OCI-LY3 (cell line): Measurements from ENCODE around the gene DISP2.

Source experiments
- H2AFZ ChIP-seq: fragments of 200-600, 300-600 bp; shearing (Covaris generic); 2 replicates; pipeline ENCODE4 v1.6.0; 2014; ENCODE audit warnings: antibody characterized with exemption, low read depth, low read length
- H3K27ac ChIP-seq: fragments of 200-600, 300-600 bp; sonication (generic); 2 replicates; pipeline ENCODE4 v1.5.1; 2014; ENCODE audit warnings: mild to moderate bottlenecking, low read length, moderate library complexity, mixed read lengths
- H3K27me3 ChIP-seq: fragments of 200-600, 300-600 bp; sonication (generic); 2 replicates; pipeline ENCODE4 v1.6.1; 2014; ENCODE audit warnings: low read depth, low read length, mixed read lengths
- H3K36me3 ChIP-seq: fragments of 200-600, 300-600 bp; sonication (generic); replicated peaks from 2 replicates; pipeline ENCODE3; 2014; ENCODE audit warnings: low read depth, low read length, mixed read lengths
- H3K4me1 ChIP-seq: fragments of 300-600, 200-600 bp; sonication (generic); 2 replicates; pipeline ENCODE4 v1.6.1; 2014; ENCODE audit warnings: low read length, mixed read lengths
- H3K4me2 ChIP-seq: fragments of 200-600, 300-600 bp; sonication (generic); 2 replicates; pipeline ENCODE4 v1.6.1; 2014; ENCODE audit warnings: low read length, mixed read lengths
- H3K4me3 ChIP-seq: fragments of 300-600, 200-600 bp; sonication (generic); 2 replicates; pipeline ENCODE4 v1.5.1; 2014; ENCODE audit warnings: antibody characterized with exemption, mild to moderate bottlenecking, low read length, moderate library complexity
- H3K79me2 ChIP-seq: fragments of 300-600, 200-600 bp; shearing (Covaris generic); 2 replicates; pipeline ENCODE4 v1.6.1; 2014; ENCODE audit warnings: mild to moderate bottlenecking, low read length, mixed read lengths
- H3K9ac ChIP-seq: fragments of 300-600, 200-600 bp; shearing (Covaris generic); 2 replicates; pipeline ENCODE4 v1.6.0; 2014; ENCODE audit warnings: mild to moderate bottlenecking, low read length, moderate library complexity
- H3K9me3 ChIP-seq: fragments of 200-600, 300-600 bp; shearing (Covaris generic); 2 replicates; pipeline ENCODE4 v1.6.1; 2014; ENCODE audit warnings: low read length, mixed read lengths; ENCODE audit not compliant: insufficient read depth
- H4K20me1 ChIP-seq: fragments of 200-600, 300-600 bp; sonication (generic); 2 replicates; pipeline ENCODE4 v1.6.1; 2016; ENCODE audit warnings: low read length, mixed read lengths; ENCODE audit not compliant: insufficient read depth
- CTCF ChIP-seq: fragments of 200-600, 300-600 bp; sonication (generic); IDR thresholded peaks from 2 replicates; pipeline ENCODE4 v1.5.1; 2014; ENCODE audit warnings: antibody characterized with exemption, low read length, low read depth
- EZH2phosphoT487 ChIP-seq: fragments of 200-600 bp; shearing (Covaris generic); IDR thresholded peaks from 2 replicates; pipeline ENCODE4 v1.6.1; 2018; ENCODE audit warnings: antibody characterized with exemption, mixed run types, low read depth

DISP2 gene

GRCh38 chr15:40340740-40341400 lies 17.1 kb upstream of the DISP2 start, which contains the start of gene CCDC9B:
CCDC9B (minus strand) TSS chr15:40340939; CDS start chr15:40340819, 120 bp downstream.
- TF ChIP-seq CTCF (no peak), EZH2phosphoT487 (no peak)
- no peak within 1 kb of the TSS for H2AFZ ChIP-seq
- H3K4me1 ChIP-seq, result peaks cover 15% of the 10 kb centered on the region
- H3K36me3 ChIP-seq, result no peaks in the 10 kb centered on the region
- no peak within 1 kb of the TSS for H3K9ac ChIP-seq
- H3K27ac ChIP-seq, result no peak within 1 kb of the TSS
- H3K27me3 ChIP-seq, result no peaks in the 10 kb centered on the region
- no peaks in the 10 kb centered on the region for H4K20me1 ChIP-seq
- H3K4me2 ChIP-seq, result no peak within 1 kb of the TSS
- no peaks in the 10 kb centered on the region for H3K9me3 ChIP-seq
- H3K4me3 ChIP-seq, result no peak within 1 kb of the TSS
- no peaks in the 10 kb centered on the region for H3K79me2 ChIP-seq

DNA sequence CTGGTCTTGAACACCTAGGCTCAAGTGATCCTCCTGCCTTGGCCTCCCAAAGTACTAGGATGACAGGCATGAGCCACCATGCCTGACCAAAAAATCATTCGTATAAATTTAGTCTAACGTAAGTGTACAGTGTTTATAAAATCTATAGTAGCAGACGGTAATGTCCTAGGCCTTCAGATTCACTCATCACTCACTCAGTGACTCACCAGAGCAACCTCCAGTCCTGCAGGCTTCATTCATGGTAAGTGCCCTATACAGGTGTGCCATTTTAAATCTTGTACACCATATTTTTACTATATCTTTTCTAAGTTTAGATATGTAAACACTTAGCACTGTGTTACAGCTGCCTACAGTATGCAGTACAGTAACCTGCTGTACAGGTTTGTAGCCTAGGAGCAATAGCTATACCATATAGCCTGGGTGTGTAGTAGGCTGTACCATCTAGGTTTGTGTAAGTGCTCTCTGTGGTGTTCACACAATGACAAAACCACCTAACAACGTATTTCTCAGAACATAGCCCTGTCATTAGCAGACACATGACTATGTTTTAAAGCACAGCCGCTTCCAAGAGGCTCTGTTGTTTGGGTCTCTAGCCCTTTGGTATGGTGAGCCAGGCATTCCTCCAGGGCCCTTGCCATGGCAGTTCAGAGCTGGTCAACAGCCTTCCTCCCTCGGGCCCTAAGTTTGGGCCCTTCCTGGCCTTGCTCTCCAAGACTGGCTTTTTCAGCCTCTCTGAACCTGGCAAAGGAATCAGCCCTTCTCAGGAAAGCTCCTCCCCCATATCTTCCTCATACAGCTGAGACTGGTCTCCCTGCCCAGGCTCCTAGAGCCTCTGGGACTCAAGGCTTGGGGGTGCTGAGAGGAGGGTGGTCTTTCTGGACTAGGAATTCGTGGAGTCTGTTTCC lies 15.4 kb upstream of the DISP2 start:
- peaks cover 3% of the 10 kb centered on the region for H3K4me1 ChIP-seq
- no peak overlapping the region for H3K4me3 ChIP-seq
- no peak overlapping the region for H3K4me2 ChIP-seq
- H3K27ac ChIP-seq, result no peak overlapping the region
- no peaks in the 10 kb centered on the region for H3K9me3 ChIP-seq
- H4K20me1 ChIP-seq, result no peaks in the 10 kb centered on the region
- TF ChIP-seq EZH2phosphoT487, result no peak
- TF ChIP-seq CTCF, result no peak
- H2AFZ ChIP-seq, result no peak overlapping the region
- H3K79me2 ChIP-seq, result no peaks in the 10 kb centered on the region
- H3K27me3 ChIP-seq, result no peaks in the 10 kb centered on the region
- no peak overlapping the region for H3K9ac ChIP-seq
- no peaks in the 10 kb centered on the region for H3K36me3 ChIP-seq

DNA sequence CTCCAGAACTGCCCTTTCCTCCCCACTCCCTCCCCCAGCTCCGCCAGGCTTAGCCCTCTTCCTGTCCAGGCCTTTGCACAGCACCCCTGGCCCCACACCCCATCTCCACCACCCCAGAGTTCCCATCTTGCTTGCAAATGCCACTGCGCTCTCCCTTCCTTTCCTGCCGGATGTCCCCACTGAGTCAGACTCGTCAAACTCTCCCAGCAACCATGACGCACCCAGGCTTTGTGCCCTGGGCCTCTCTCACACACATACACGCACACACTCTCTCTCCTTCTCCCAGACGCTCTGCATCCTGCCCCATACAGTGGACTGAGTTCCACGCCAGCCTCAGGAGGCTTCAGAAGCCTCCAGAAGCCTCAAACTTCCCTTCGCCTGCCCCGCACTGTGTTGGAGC lies 14.5 kb upstream of the DISP2 start:
- Histone ChIP-seq H3K4me1 (no peaks in the 10 kb centered on the region), H3K27me3 (no peaks in the 10 kb centered on the region), H3K36me3 (no peaks in the 10 kb centered on the region), H3K79me2 (no peaks in the 10 kb centered on the region), H3K9ac (no peak overlapping the region), H3K9me3 (no peaks in the 10 kb centered on the region), H3K4me2 (no peak overlapping the region), H3K27ac (no peak overlapping the region), H3K4me3 (no peak overlapping the region), H2AFZ (no peak overlapping the region), H4K20me1 (no peaks in the 10 kb centered on the region)
- TF ChIP-seq EZH2phosphoT487 (no peak), CTCF (no peak)

GRCh38 chr15:40344217-40344616 lies 13.8 kb upstream of the DISP2 start:
- H3K4me3 ChIP-seq, result no peak overlapping the region
- no peaks in the 10 kb centered on the region for H3K79me2 ChIP-seq
- no peak overlapping the region for H3K27ac ChIP-seq
- no peaks in the 10 kb centered on the region for H3K27me3 ChIP-seq
- no peaks in the 10 kb centered on the region for H3K4me1 ChIP-seq
- H3K4me2 ChIP-seq, result peak overlapping the region; percentile 40
- H2AFZ ChIP-seq, result no peak overlapping the region
- no peak for TF ChIP-seq EZH2phosphoT487
- TF ChIP-seq CTCF, result no peak
- H4K20me1 ChIP-seq, result no peaks in the 10 kb centered on the region
- H3K9ac ChIP-seq, result no peak overlapping the region
- no peaks in the 10 kb centered on the region for H3K9me3 ChIP-seq
- H3K36me3 ChIP-seq, result no peaks in the 10 kb centered on the region
